ENCODE data around the gene LGALS8.
"Not testable (repeated sequence)": the region's sequence is repeated elsewhere in the genome, so short reads cannot be mapped to it uniquely, and the experiment has no call there.

LGALS8 gene

DNA sequence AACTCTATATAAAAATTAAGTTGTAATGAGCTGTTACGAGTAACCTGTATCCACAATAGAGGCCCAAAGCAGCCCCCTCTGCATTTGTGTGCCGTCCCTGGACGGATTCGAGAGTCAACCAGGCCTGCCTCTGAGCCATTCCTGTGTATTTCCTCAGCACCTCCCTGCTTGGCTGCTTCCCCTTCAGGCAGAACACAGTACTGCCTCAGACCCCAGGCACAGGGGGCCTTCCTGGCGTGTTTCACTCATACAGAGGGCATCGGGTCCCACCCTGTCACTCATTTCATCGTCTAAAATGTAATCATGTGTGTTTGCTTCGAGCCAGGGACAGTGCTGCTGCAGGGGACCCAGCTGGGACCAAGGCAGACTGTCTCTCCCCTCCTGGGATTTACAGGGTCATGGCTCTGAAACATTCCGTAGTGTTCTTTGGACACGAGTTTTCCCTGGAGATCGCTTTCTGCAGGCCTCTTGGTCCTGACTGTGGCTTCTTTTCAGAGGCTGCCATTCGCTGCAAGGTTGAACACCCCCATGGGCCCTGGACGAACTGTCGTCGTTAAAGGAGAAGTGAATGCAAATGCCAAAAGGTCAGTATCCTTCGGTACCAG is 19.4 kb downstream of the LGALS8 start:
- DNase-seq = no peak

DNA sequence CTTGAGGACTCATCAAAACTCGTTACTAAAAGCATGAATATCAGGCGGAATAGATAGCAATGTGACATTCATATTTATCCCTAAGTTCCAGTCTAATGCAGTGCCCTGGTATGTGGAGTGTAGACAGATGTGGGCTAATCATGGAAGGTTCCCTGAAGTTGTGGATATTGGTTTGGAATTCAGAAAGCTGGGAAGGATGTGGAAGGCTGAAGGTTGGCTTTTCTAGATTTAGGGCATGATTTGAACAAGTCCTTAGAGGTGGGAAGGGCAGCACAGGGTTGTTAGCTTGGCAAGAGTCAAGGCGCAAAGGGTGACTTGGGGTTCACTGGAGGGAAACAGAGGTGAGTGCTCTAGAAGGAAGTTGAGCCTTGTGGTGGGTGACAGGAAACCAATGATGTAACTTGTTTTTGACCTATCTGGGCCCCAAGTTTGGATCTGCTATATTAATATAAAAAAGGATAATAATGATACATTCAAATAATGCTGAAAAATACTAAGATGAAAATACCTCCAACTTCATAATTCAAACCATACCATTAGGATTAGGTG is 21.9 kb downstream of the LGALS8 start:
- no peak for DNase-seq

DNA sequence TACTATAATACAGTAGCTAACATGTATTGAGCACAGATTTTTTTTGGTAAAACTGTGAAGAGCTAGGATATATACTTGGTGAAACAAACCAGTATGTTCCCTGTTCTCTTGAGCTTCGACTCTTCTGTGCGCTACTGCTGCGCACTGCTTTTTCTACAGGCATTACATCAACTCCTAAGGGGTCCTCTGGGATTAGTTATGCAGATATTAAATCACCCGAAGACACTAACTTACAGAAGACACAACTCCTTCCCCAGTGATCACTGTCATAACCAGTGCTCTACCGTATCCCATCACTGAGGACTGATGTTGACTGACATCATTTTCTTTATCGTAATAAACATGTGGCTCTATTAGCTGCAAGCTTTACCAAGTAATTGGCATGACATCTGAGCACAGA is 24.7 kb downstream of the LGALS8 start:
- no peak for DNase-seq

DNA sequence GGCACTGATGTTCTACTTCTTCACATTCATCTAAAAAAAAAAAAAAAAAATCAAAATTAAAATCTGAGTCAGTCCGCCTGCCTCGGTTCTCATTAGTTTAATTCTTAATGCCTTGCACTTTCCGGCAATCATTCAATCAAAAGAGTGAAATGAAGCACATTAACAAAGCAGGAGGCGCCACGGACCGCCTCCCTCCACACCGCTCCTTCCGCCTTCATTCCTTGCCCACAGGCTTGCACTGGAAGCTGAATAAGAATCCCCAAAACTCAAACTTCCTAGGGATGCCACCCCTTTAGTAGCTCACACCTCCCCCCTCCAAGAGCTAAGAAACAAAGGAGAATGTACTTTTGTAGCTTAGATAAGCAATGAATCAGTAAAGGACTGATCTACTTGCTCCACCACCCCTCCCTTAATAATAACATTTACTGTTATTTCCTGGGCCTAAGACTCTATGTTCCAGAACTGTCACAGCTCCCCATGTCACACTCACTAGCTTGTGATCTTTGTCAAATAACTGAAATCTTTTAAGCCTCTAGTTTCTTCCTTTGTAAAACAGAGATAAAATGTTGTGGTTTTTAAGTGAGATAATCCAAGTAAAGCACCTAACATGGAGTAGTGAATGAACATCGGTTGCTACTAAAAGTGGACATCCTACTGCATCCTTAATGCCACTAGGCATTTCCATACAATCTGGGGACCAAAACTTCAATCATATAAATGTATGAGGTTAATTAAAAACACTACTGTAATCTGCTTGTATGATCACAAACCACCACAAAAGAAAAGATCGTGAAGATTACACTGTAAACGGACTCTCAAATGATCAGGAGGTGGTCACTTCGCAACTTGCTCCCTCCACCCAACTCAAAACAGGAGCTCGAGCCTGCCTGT is 27.4 kb downstream of the LGALS8 start:
- DNase-seq = no peak

DNA sequence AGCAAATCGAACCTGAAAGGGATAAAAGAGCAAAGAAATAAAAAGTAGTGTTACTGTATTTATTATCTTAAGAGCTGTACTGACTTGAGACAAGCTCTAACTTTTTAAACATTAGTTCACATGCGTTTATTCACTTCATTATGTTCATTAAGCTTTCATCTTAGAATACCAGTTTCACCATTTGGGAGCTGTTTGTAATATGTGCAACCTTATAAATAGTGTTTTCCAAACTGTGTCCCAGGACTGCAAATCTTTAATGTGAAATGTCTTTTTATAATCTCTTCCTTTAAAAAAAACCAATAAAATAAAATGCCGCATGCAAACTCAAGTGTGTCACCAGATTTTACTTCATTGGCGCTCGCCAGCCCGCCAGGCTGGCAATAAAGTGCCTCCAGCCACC is 28.3 kb downstream of the LGALS8 start:
- no peak for DNase-seq

DNA sequence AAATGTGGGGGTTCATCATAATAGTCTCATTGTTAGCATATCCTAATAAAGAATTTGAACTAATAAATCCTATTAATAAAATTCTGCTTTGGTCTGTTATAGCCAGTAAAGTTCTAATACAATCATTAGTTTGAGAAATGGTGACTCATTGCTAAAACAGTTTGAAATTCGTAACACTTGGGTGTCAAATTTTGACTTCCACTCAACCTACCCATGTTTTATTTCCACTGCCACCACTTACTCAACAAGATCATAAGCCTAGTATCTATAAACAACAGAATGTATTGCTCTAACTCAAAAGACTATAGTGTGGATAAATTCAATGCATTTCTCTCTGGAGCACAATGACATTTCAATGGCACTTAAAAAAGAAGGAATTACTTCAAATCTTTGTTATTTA is 29.1 kb downstream of the LGALS8 start:
- DNase-seq = no peak

DNA sequence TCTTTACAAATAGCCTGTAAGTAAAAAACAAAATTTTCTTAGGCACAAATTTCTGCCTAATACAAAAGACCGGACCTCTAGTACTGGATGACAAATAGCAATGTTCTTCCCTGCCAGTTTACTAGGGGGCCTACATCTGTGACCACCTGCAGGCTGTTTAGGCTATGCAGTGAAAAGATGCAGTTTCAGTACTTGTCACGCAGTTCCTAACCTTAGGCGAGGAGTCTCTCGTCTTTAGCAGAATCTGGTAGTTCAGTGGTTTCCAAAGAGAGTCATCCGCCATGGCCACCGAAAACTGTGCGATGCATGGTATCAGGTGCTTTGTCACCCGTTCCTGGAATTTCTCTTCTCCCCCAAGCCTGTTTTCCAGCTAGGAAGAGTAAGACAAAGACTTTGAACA is 29.6 kb downstream of the LGALS8 start:
- no peak for DNase-seq

DNA sequence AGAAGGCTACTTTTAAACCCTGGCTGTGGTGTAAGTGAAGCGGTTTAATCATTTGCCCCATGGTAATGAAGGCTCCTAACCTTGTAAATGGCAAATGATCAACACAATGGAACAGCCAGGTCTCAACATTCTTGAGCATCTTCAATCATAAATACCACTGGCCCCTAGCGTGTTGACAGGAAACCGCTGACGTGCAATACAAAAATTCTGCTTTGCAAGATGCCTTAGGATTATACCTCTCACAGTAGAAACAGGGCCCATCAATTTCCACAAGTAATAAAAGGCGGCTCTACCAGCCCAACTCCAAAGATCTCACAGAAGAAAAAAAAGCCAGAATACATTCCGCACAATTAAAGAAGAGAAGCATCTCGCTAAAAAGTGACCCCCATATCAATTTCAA is 32.8 kb downstream of the LGALS8 start:
- DNase-seq = no peak

DNA sequence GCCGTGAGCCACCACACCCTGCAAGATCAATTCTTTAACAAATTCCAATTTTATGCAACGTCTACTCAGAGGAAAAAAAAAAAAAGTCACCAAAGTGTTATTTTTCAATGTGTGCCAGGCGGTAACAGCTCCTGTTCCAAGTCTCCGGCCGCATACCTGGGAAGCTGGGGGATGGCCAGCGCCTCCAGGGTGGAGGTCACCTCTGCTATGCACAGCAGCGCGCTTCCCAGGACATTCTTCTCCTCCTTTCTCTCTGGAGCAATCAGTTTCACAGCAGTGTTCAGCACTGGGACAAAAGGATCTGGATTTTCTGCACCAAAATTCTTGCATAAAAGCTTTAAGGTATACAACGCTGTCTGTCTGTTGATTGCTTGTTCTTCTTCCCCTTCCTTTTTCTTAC is 34.3 kb downstream of the LGALS8 start:
- no peak for DNase-seq

DNA sequence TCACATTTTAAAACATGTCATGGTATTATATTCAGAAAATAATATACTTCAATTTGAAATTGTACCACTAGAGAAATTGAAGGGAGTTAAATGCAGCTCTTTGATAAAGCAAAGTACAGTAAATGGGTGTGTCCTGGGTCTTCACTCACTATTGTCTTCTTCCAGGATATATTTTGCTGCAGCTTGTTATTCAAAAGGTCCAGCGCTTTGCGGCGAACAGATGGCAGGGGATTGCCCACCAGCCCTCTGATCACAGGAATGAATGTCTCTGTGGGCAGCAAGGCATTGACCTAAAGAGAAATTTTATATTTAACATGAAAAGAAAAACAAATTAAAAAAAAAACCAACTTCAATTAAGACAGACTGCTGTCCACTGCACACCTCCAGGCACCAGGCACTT is 35.1 kb downstream of the LGALS8 start:
- DNase-seq = no peak

DNA sequence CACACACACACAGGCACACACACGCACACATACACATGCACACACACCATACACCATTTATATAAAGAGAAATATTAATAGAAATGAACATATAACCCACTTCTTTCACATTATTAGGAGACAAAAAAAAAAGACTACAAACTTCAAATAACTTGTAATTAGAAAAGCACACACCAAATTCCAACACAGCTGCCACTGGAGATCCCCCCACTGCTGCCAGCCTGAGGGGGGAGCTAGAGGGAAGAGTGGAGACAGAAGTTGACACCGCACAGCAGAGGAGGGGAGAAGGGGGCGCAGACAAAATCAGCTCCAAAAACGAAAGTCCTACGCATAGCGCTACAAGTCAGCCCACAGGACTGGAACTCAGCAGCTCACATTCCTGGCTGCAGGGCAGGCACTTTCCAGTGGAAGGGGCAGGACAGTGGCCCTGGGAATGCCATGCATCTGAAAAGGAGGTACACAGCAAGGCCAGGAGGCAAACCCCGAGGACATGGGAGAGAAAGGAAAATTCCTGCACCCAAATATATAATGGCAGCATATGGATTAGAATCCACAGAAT is 36.5 kb downstream of the LGALS8 start:
- DNase-seq = no peak

DNA sequence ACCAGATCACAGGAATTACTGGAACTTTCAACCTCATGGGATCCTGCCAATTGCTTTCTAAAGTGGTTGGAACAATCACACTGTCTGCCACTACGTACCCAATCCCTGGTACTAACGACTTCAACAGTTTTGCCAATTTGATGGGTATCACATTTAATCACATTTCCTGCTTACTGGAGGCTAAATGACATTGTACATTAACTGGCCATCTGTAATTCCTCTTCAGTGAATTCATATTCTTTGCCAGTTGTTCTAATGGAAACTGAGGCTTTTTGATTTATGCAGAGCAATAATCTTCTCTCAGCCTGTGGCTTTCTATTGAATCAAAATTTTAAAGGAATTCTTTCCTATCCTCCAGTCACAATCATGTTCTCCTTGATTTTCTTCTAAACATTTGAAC is 38.2 kb downstream of the LGALS8 start:
- no peak for DNase-seq

DNA sequence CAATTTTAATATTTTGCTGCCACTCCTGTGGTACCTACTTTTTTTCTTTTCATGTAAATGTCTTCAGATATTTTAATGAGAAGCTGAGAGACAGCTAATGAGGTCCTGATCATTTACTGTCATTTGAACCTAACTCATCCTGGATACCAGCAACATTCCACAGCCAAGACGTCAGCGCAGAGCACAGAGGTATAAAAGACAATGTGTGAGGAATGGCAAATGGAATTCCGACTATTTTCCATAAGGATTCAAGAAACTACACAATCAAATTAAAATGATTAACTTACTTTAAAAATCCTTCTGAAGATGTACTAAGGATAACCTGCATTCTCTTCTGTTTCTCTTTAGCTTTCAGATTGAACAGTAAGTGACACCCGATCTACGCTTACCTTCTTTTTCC is 41.7 kb downstream of the LGALS8 start:
- no peak for DNase-seq

DNA sequence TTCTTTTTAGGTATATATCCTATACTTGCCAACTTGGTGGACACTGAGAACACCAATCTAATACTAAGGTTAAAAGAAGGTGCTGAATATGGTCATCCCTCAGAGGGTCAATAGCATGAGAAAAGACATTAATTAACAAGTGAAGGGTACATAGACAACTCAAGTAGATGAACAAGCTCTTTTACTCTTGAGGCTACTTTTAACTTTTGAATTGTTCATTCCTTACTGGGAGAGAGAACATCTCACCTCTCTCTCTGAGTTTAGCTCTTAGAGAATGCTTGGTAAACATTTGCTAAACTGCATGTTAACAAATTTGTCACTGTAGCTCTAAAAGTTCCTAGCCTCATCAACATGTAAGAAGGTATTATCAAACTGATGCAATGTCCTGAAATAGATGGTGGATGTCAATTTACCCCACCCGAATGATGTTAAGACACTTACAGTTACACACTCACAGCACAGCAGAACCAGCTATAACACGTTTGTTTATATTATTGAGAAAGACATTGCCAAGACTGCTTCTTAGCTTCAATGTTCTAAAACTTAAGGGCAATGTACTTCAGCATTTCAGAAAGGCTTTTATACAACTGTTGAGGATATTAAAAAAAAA is 44.6 kb downstream of the LGALS8 start:
- no peak for DNase-seq

DNA sequence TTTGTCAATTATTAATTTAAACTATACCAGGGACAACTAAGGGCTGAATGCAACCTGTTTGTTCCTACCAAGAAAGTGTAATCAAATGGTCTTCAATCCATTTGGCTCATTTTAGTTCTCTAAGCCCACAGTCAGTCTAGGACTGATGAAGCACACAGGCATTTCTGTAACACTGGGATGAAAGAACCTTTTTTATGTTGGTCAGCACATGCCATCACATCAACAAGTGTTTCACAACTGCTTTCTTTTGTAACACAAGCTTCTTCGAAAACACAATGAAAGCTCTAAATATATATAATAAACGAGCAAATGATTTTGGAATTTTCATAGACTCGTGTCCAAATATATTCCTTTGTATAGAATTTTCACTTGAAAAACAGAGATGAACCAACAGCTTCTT is 51.7 kb downstream of the LGALS8 start:
- no peak for DNase-seq

DNA sequence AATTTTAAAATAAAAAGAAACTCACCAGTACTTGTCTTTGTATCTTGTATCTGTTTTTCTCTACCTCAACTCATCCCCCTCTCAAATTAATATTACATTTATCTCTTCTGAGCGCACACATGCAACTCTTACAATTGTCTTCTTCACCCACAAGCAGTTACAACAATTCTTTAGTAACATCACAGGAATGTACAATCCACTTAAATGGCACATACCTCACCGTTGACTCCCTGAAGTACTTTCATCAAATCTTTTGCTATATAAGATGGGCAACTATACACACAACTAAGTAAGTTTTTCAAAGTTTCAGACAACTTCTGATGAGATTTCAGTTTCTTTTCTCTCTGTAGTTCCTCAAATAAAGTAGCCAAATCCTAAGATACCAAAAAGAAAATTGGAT is 52.2 kb downstream of the LGALS8 start:
- no peak for DNase-seq

DNA sequence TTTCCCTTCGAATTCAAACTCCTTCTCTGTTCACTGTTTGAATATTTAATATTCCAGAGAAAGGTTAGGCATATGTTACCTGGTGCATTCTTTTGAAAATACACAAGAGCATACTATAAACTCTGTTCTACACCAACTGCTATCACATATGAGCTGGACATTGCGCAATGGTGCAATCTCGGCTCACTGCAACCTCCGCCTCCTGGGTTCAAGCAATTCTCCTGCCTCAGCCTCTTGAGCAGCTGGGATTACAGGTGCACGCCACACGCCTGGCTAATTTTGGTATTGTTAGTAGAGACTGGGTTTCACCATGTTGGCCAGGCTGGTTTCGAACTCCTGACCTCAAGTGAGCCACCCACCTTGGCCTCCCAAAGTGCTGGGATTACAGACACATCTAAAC is 53.3 kb downstream of the LGALS8 start:
- DNase-seq = not testable (repeated sequence)

DNA sequence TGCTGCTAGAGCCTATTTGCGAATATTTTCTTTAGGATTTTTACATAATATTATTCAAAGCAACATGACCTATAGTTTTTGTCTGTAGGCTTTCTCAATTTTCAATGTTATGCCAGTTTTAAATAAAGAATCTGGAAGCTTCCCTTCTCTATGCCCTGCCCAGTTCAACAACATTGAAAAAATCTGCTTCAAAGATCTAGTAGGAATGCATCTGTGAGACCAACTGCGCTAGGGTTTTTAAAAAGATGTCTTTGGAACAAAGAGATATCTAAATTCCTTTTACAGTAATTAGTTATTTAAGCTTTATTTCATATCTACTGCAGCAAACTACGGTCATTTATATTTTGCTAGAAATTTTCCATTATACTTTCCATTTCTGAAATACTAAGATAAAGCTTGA is 54.9 kb downstream of the LGALS8 start:
- no peak for DNase-seq

DNA sequence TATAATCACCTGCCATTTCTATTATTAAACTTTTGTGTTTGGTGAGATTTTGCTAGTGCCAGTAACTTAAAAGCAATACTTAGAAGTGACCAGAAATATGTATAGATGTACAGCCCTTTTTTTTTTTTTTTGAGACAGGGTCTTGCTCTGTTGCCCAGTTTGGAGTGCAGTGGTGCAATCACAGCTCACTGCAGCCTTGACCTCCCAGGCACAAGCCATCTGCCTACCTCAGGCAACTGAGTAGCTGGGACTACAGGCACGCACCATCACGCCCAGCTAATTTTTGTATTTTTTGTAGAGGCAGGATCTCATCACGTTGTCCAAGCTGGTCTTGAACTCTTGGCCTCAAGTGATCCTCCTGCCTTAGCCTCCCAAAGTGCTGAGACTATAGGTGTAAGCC is 56.6 kb downstream of the LGALS8 start:
- DNase-seq = not testable (repeated sequence)

DNA sequence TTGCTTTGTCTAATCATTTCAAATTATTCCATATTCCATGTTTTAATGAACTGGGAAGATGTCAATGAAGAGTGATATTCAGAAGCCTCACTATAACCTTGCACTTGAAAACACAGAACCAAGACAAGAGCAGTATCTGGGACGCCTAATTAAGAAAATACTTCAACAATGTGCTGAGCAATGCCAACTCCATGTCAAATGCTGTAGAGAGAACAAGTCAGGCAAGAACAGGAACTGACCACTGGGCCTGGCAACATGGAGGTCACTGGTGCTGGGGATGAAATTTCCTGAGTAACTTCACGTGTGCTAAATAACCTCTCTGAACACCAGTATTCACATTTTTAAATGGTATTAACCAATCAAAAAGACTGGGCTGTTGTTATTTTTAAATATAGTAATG is 57.7 kb downstream of the LGALS8 start:
- DNase-seq = no peak

DNA sequence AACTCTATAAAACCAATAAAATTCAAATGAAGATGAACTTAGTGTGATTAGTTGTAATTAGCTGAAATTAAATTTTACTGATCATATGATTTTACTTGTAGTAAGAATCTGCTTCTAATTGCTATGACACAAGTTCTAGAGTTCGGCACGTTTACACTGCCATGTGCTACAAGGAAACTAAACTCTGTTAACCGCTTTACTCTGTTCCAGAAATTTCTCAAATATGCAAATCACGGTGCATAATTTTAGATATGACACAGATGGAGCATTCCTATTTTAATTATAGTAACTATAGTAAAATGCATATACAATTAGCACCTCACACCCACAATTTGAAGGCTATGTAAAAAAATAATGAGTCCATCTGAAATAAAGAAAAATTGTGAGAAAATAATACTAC is 65.7 kb downstream of the LGALS8 start:
- no peak for DNase-seq

DNA sequence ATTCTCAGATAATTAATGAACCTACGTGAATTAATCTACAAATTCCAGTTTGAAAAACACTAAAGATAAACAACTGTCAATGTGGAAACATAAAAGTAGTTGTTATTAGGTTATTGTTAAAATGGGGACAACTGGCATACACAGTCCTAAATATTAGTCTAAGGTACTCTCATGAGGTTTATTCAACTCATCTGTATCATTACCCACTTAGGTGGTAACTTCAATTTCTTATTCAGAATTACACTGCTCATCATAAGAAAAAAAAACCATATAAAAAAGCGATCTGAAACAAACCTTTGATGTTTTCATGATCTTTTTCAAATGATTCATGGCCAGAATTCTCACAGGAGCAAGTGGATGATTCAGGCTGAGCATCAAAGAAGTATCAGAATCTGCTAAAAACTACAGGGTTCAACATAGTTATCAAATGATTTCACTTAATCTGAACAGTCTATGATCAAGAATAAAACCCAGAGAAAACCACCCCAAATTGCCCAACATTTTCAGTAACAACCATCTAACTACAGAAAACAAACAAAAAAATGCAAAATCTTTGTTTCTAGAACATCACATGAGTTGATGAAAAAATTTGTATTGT is 66.9 kb downstream of the LGALS8 start:
- DNase-seq = no peak

DNA sequence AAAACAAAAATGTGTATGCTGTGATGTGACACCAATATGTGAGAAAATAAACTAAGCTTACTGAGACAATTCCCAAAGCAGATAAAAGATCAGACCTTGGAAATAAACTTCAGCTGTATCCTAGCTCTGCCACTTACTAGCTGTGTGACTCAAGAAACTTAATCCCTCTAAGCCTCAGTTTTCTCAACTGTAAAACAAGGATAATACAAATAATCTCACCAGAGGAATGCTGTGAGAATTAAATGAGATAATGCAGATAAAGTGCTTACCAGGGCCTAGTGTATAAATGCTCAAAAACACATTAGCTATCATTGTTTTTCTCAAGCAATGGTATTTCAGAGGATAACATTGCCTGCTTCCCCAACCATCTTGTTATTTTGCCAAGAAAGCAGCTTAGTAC is 78.4 kb downstream of the LGALS8 start:
- no peak for DNase-seq

Data from SHP77 treated with DMSO at 0.1 percent for 48 hours (cell line).